HG03103 (cell line): ENCODE data around the gene ACSM6.

Experiments used
- ATAC-seq: cut with Tn5 transposase; IDR thresholded peaks from one replicate; pipeline ENCODE4 v1.9.1; 2021; ENCODE audit warnings: low read depth; ENCODE audit not compliant: unreplicated experiment

ACSM6 gene

DNA sequence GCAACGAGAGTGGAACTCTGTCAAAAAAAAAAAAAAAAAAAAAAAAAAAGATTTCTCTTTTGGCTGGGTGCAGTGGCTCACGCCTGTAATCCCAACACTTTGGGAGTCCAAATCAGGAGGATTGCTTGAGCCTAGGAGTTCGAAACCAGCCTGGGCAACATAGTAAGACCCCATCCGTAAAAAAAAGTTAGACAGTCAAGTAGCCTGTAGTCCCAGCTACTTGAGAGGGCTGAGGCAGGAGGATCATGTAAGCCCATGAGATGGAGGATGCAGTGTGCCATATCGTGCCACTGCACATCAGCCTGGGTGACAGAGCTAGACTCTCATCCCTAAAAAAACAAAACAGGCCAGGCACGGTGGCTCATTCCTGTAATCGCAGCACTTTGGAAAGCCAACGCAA is 71.5 kb downstream of the ACSM6 start:
- no peak for ATAC-seq

DNA sequence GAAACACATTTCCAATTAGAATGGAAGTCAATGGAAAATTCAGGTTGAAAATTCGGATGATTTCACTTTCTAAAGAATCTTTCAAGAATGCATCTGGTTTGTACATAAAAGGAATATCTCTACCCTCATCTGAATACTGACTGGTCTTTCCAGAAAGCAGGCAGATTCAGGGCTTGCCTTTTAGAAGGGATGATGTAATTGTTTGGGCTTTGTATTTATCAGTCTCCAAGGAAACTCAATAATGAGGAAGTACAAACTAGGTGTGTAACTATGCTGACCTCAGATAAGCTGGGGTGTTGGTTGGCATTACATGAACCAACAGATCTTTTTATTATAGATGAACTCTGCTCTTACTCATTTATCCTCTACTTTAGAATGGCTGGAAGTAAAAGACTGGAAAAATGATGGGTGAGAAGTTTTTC is 72.6 kb downstream of the ACSM6 start:
- ATAC-seq: peak; percentile 84

DNA sequence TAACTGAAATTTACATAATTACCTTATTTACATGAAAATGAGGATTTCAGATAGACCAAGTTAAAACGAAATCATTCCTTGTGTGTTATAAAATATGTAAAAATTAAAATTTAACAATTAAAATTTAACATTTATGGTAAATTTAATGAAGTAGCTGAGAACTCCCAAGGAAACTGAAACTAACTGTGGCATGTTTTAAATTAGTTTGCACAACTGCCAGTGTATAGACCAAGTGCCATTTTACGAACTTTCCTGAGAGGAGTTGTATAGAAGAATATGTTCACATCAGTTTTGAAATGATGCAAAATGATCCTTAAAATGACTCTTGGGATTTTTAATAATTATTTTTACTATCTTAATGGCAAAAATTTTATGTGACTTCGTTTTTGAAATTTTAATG is 73.2 kb downstream of the ACSM6 start:
- no peak for ATAC-seq

DNA sequence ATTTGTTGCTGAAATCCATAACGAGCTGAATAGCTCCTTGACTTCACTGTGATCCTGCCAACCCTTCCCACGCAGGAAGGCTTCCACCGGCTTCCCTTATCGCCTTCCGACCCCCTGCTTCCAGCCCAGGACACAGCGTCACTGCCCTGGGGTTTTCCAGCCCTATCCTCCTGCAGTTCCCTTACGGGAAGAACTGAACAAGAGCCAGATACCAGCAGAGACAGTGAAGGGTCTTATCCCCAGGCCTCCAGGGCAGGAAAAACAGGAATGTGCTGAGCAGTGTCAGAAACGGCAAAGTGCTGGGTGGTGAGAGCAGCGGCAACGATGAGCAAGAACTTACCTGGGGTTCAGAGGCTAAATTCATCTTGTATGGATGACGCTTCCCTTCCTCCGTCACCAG is 74.4 kb downstream of the ACSM6 start:
- no peak for ATAC-seq

DNA sequence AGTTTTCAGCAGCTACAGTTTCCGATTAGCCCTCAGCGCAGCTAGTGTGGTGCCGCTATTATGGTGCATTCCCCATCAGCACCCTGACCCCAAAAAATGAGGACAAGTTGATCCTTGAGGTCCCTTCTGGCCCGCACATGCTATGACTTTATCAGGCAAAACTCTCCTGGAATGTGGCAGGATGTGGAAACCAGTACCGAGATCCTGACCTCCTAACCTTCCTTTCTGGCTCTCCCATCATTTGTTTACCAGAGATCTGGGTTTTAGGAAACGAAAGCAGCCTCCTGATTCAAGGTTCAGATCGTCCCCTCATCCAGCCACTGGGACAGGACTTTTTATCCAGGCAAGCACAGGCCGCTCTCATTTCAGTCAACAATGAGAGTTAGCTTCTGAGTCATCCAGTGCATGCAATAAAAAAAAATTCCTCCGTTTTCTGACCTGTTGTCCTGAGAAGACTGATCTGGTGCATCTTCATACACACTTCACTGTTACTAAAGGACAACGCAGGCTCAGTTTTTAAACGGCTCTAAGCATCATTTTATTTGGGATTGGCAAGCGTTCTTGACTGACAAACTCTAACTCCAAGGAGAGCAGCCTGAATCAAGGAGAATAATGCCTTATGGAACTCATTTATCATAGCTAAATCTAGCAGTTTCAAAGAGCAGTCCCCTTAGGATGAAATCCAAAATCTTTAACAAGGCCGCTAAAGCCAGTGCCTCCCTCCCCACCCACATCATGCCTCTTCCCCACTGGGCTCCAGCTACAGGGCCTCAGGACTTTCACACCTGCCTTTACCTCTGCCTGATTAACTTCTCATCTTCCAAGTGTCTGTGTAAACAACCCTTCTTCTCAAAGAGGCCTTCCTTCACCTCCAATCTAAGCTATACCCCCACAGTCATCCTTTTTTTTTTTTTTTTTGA is 79.6 kb downstream of the ACSM6 start:
- ATAC-seq: no peak

DNA sequence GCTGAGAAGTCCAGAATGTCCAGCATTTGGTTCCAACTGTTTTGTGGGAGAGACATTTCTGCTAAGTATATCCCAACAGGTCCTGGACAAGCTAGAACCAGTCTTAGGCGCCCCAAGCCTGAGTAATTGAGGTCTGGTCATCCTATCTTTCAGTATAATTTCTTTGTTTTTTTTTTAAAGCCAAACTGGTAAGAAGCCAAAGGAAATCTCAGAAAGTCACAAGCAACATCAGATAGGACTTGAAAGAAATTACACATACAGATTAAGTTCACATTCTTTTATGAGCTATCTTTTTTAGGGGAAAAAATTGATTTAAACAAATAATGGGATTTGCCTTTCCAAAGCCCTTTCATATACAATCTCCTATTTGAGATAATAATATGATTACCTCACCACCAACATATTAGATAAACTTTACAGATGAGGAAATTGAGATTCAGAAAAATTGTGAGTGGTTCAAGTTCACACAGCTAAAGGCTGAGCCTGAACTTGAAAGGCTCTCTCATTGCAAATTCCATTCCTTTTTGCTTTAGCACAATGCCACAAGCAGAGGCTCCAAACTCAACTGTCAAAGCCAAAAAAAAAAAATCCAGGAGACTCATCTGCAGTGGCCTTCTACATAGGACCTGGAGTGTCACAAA is 81.8 kb downstream of the ACSM6 start:
- no peak for ATAC-seq

DNA sequence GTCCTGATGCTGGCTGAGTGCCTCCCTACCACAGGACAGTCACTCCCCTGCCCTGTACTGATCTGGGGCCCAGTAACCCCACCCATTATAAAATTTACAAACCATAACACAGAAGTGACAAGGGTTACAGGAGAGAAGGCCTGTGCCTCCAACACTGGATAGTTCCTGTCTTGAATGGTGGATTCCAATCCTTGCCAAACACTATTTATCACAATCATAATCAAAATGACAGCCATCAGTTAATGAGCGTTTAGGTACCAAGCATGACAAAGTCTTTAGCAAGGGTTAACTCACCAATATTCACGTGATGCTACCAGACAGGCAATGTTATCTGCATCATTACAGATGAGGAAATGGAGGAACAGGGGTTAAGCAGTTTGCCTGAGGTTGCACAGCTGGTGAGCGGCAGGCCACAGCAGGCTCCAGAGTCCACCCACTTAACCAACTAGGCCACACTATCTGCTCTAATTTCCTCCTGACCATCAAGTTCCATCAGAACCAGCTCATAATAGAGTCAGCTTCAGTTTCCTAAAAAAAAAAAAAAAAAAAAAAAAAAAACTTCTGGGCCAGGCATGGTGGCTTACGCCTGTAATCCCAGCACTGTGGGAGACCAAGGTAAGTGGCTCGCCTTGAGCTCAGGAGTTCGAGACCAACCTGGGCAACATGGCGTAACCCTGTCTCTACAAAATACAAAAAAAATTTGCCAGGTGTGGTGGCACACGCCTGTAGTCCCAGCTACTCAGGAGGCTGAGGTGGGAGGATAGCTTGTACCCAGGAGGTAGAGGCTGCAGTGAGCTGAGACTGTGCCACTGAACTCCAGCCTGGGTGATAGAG is 82.5 kb downstream of the ACSM6 start:
- no peak for ATAC-seq

DNA sequence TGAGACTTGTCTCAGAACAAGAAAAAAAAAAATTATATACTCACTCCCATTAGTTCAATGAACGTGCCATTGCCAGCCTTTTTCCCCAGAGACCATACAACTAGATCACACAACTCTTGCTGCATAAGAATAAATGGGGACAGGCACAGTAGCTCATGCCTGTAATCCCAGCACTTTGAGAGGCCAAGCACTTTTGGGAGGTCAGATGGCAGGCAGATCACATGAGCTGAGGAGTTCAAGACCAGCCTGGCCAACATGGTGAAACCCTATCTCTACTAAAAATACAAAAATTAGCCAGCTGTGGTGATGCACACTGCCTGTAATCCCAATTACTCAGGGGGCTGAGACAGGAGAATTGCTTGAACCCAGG is 83.1 kb downstream of the ACSM6 start:
- ATAC-seq: no peak

DNA sequence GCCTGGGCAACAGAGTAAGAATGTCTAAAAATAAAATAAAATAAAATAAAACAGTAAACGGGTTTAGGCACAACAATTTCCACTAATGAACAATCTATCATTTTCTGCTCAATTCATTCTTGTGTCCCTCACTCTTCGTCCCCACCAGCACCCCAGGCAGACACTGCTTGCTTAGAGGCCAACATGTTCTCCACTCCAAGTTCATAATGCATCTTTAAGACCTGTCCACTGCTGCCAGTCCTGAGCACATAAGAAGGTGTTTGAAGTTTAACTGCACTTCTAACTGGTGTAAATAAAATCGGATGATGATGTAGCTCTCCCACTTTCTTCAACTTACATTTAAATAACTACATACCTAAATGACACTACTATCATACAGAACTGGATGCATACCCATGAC is 83.6 kb downstream of the ACSM6 start:
- no peak for ATAC-seq
